Activated CD4-positive, CD25-positive, alpha-beta regulatory T cell treated with anti-CD3 and anti-CD28 coated beads, Interleukin-2, amount 50 U/mL, for 24 hours (primary cell): Measurements from ENCODE around the gene BTBD7.
"Not testable (repeated sequence)": the region's sequence is repeated elsewhere in the genome, so short reads cannot be mapped to it uniquely, and the experiment has no call there.

Experiments
- ATAC-seq, 2 donors: fragments of 150-1000 bp; cut with Tn5 transposase; one replicate each; pipeline ENCODE4 v1.10.0; 2021; ENCODE audit warnings: mild to moderate bottlenecking in 1 of 2, moderate library complexity in 1 of 2

Gene BTBD7

GRCh38 chr14:93332853-93333630 is at the start of gene BTBD7:
TSS of gene BTBD7 (minus strand) at chr14:93333036. CDS start at chr14:93296051, 36,985 bp downstream.
- ATAC-seq, result peak; percentile 94 to 96

GRCh38 chr14:93381644-93382043 is 48.8 kb upstream of the BTBD7 start:
- no peak for ATAC-seq

GRCh38 chr14:93379831-93380230 is 47.0 kb upstream of the BTBD7 start:
- ATAC-seq, result no peak

GRCh38 chr14:93375673-93376156 is 42.9 kb upstream of the BTBD7 start:
- peak; percentile 38 to 56 for ATAC-seq

- no peak for ATAC-seq
Observed at GRCh38 chr14:93369713-93370266, 37.0 kb upstream of the BTBD7 start.

GRCh38 chr14:93368996-93369712 is 36.3 kb upstream of the BTBD7 start:
- ATAC-seq, result no peak

GRCh38 chr14:93354873-93355272 is 22.0 kb upstream of the BTBD7 start:
- not testable (repeated sequence) for ATAC-seq

- ATAC-seq, result no peak
Observed at GRCh38 chr14:93348292-93348691, 15.5 kb upstream of the BTBD7 start.

GRCh38 chr14:93347850-93348249 is 15.0 kb upstream of the BTBD7 start:
- ATAC-seq, result no peak

- ATAC-seq, result no peak
Observed at GRCh38 chr14:93346926-93347721, 14.3 kb upstream of the BTBD7 start, which contains the start of gene COX8C. TSS of gene COX8C (plus strand) at chr14:93347182. CDS start at chr14:93347269, 87 bp downstream.

GRCh38 chr14:93343797-93344196 is 11.0 kb upstream of the BTBD7 start:
- no peak for ATAC-seq

GRCh38 chr14:93343266-93343665 is 10.4 kb upstream of the BTBD7 start:
- ATAC-seq, result no peak

- no peak for ATAC-seq
Observed at GRCh38 chr14:93337884-93338283, 5.0 kb upstream of the BTBD7 start.

- no peak for ATAC-seq
Observed at GRCh38 chr14:93337143-93337753, 4.4 kb upstream of the BTBD7 start.

- no peak for ATAC-seq
Observed at GRCh38 chr14:93333631-93334103, 831 bp upstream of the BTBD7 start.

GRCh38 chr14:93332397-93332852 is 411 bp downstream of the BTBD7 start:
- peak; percentile 41 to 42 for ATAC-seq

GRCh38 chr14:93331728-93332396 is 974 bp downstream of the BTBD7 start:
- ATAC-seq, result no peak

GRCh38 chr14:93331002-93331727 is 1.7 kb downstream of the BTBD7 start:
- no peak for ATAC-seq

GRCh38 chr14:93330609-93331000 is 2.2 kb downstream of the BTBD7 start:
- no peak for ATAC-seq

- ATAC-seq, result no peak
Observed at GRCh38 chr14:93329965-93330608, 2.7 kb downstream of the BTBD7 start.
